ENCODE results near the gene ARL8A. TPM values are rescaled to one million over a fixed set of nuclear protein-coding genes. Genes with fewer than 3 reads are reported as not detected.

The ARL8A gene
- total and polyA plus RNA-seq, 9 donors, result 27.4 to 41.9 (median 38.7) TPM

DNA sequence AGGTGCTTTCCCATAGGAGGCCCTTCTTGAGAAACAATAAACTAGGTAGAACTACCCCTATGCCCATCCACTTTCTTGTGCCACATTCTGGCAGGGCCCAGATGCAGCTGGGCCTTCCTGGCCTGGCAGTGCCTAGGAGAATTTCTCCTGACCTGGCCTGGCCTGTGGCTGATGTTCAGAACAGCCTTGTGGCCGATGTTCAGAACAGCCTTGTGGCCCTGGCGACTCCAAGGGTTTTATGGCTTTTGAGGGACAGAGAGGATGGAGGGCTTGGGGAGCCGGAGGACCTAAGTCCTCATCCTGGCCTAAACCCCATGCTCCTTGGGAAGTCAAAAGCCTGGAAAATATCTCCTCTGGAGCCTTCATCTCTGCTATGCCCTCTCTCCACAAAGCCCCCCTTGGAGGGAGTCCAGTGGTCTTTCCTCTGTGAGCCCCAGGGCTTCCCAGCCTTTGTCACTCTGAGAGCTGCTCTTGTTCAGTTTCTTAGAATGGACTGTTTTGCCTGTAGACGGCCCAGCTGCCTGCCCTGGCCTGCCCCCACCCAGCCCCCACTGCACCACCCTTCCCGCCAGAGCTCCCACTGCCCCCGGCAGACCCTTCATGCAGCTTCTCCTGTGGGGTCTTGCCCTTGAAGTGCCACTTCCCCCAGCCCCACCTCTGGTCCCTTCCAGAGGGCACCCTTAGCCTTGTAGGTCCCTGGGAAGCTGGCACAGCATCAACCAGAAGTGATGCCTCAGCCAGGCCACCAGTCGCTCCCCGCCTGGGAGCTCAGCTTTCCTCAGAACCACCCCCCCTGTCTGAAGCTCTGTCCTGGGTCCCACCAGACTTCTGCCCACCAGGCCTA, 14.9 kb downstream of the ARL8A start:
- Histone ChIP-seq H3K4me3 (ENCODE audit: low read length) (no peak overlapping the region), H3K27ac (ENCODE audit: low read length) (no peak overlapping the region), H3K36me3 (ENCODE audit: control insufficient read depth, insufficient read depth, low read length) (peaks cover 28% of the 10 kb centered on the region), H3K4me1 (ENCODE audit: control insufficient read depth, insufficient read depth, low read length) (peaks cover 22% of the 10 kb centered on the region), H3K9me3 (replicated peaks; ENCODE audit: control insufficient read depth, low read depth, low read length) (no peaks in the 10 kb centered on the region), H3K27me3 (ENCODE audit: control insufficient read depth, insufficient read depth, low read length) (no peaks in the 10 kb centered on the region)
- WGBS (ENCODE audit: insufficient coverage), result 64% methylated on average over 7 of the region's 8 CpGs
- no peak for DNase-seq

DNA sequence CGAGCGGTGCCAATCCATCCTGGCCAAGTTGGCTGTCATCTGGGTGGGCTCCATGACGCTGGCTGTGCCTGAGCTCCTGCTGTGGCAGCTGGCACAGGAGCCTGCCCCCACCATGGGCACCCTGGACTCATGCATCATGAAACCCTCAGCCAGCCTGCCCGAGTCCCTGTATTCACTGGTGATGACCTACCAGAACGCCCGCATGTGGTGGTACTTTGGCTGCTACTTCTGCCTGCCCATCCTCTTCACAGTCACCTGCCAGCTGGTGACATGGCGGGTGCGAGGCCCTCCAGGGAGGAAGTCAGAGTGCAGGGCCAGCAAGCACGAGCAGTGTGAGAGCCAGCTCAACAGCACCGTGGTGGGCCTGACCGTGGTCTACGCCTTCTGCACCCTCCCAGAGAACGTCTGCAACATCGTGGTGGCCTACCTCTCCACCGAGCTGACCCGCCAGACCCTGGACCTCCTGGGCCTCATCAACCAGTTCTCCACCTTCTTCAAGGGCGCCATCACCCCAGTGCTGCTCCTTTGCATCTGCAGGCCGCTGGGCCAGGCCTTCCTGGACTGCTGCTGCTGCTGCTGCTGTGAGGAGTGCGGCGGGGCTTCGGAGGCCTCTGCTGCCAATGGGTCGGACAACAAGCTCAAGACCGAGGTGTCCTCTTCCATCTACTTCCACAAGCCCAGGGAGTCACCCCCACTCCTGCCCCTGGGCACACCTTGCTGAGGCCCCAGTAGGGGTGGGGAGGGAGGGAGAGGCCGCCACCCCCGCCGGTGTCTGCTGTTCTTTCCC, 16.5 kb downstream of the ARL8A start:
- 89% methylated on average over 18 of the region's 26 CpGs for WGBS (ENCODE audit: insufficient coverage)

DNA sequence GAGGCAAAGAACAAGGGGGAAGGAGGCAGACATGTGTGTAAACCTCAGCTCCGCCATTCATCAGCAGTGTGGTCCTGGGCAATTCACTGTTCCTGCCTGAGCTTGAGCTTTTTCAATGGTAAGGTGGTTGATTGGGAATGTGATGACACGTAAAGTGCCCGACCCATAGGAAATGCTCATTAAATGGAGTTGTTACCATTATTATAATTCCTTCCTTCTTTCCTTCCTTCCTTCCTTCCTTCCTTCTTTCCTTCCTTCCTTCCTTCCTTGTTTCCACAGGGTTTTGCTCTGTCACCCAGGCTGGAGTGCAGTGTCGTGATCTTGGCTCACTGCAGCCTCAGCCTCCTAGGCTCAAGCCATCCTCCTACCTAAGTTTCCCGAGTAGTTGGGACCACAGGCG, 17.5 kb downstream of the ARL8A start:
- no peaks in the 10 kb centered on the region for H3K9me3 ChIP-seq (replicated peaks; ENCODE audit: control insufficient read depth, low read depth, low read length)
- H3K36me3 ChIP-seq (ENCODE audit: control insufficient read depth, insufficient read depth, low read length), result peaks cover 4% of the 10 kb centered on the region
- H3K27ac ChIP-seq (ENCODE audit: low read length), result no peak overlapping the region
- 86% methylated on average over 1 of the region's 6 CpGs for WGBS (ENCODE audit: insufficient coverage)
- H3K27me3 ChIP-seq (ENCODE audit: control insufficient read depth, insufficient read depth, low read length), result peaks cover 2% of the 10 kb centered on the region
- H3K4me1 ChIP-seq (ENCODE audit: control insufficient read depth, insufficient read depth, low read length), result peaks cover 16% of the 10 kb centered on the region
- DNase-seq, result no peak
- no peak overlapping the region for H3K4me3 ChIP-seq (ENCODE audit: low read length)

More for the DNA sequence above, 16.5 kb downstream of the ARL8A start:
- Histone ChIP-seq H3K27me3 (ENCODE audit: control insufficient read depth, insufficient read depth, low read length) (peaks cover 2% of the 10 kb centered on the region), H3K4me3 (ENCODE audit: low read length) (no peak overlapping the region), H3K9me3 (replicated peaks; ENCODE audit: control insufficient read depth, low read depth, low read length) (no peaks in the 10 kb centered on the region), H3K4me1 (ENCODE audit: control insufficient read depth, insufficient read depth, low read length) (peaks cover 21% of the 10 kb centered on the region), H3K27ac (ENCODE audit: low read length) (no peak overlapping the region), H3K36me3 (ENCODE audit: control insufficient read depth, insufficient read depth, low read length) (peaks cover 12% of the 10 kb centered on the region)
- DNase-seq, result no peak

DNA sequence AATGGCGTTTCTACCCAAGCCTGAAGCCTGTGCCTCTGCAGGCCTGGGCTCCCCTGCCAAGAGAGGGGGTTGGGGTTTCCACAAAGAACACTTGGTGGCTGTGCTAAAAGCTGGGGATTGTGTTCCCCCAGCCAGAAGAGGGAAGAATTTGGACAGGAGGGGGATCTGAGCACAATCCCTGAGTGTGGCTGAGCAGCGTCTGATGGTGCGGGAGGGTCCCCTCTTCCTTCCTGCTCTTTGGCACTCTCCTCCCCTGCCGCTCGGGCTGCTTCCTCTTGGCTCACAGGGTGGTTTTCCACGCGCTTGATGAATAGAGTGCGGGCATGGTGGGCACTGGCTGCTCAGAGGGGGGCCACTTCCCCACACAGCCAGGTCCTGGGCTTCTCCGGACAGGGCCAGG, 18.1 kb downstream of the ARL8A start:
- peaks cover 13% of the 10 kb centered on the region for H3K4me1 ChIP-seq (ENCODE audit: control insufficient read depth, insufficient read depth, low read length)
- H3K9me3 ChIP-seq (replicated peaks; ENCODE audit: control insufficient read depth, low read depth, low read length), result no peaks in the 10 kb centered on the region
- H3K36me3 ChIP-seq (ENCODE audit: control insufficient read depth, insufficient read depth, low read length), result no peaks in the 10 kb centered on the region
- H3K27me3 ChIP-seq (ENCODE audit: control insufficient read depth, insufficient read depth, low read length), result peaks cover 2% of the 10 kb centered on the region
- H3K4me3 ChIP-seq (ENCODE audit: low read length), result no peak overlapping the region
- no peak overlapping the region for H3K27ac ChIP-seq (ENCODE audit: low read length)
- DNase-seq, result peak; percentile 36
- WGBS (ENCODE audit: insufficient coverage), result 20% methylated on average over 1 of the region's 9 CpGs

DNA sequence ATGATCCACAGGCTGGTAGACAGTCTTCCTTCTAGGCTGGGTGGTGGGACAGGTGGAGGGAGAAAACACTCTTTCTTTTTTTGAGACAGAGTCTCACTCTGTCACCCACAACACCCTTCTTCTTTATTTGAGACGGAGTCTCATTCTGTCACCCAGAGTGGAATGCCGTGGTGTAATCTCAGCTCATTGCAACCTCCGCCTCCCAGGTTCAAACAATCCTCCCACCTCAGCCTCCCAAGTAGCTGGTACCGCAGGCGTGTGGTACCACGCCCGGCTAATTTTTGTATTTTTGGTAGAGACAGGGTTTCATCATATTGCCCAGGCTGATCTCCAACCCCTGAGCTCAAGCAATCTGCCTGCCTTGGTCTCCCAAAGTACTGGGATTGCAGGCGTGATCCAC, 18.9 kb downstream of the ARL8A start:
- no peak overlapping the region for H3K27ac ChIP-seq (ENCODE audit: low read length)
- H3K4me1 ChIP-seq (ENCODE audit: control insufficient read depth, insufficient read depth, low read length), result peaks cover 10% of the 10 kb centered on the region
- no peaks in the 10 kb centered on the region for H3K9me3 ChIP-seq (replicated peaks; ENCODE audit: control insufficient read depth, low read depth, low read length)
- no peak overlapping the region for H3K4me3 ChIP-seq (ENCODE audit: low read length)
- no peak for DNase-seq
- no CpG with 5 or more reads among the region's 8 CpGs for WGBS (ENCODE audit: insufficient coverage)
- no peaks in the 10 kb centered on the region for H3K36me3 ChIP-seq (ENCODE audit: control insufficient read depth, insufficient read depth, low read length)
- peaks cover 2% of the 10 kb centered on the region for H3K27me3 ChIP-seq (ENCODE audit: control insufficient read depth, insufficient read depth, low read length)

DNA sequence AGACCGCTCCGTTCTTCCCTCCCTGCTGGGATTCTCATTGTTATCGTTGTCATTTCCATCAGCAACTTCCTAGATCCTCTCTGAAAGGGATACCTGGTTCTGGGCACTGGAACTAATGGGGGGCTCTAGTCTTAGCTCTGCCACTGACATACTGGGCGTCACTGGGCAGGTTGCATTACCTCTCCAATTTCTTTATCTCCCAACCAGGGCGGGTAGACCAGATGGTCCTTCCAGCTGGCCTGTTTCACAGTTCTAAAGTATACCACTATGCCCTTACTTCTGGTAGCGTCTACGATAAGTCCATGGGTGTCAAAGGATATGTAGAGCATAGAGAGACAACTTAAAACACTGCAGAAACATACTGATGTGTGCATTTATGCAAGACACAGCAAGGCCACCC, 20.4 kb downstream of the ARL8A start:
- Histone ChIP-seq H3K9me3 (replicated peaks; ENCODE audit: control insufficient read depth, low read depth, low read length) (no peaks in the 10 kb centered on the region), H3K4me1 (ENCODE audit: control insufficient read depth, insufficient read depth, low read length) (peaks cover 4% of the 10 kb centered on the region), H3K36me3 (ENCODE audit: control insufficient read depth, insufficient read depth, low read length) (no peaks in the 10 kb centered on the region), H3K27me3 (ENCODE audit: control insufficient read depth, insufficient read depth, low read length) (peaks cover 2% of the 10 kb centered on the region), H3K4me3 (ENCODE audit: low read length) (no peak overlapping the region), H3K27ac (ENCODE audit: low read length) (no peak overlapping the region)
- no CpG with 5 or more reads among the region's 7 CpGs for WGBS (ENCODE audit: insufficient coverage)
- no peak for DNase-seq

DNA sequence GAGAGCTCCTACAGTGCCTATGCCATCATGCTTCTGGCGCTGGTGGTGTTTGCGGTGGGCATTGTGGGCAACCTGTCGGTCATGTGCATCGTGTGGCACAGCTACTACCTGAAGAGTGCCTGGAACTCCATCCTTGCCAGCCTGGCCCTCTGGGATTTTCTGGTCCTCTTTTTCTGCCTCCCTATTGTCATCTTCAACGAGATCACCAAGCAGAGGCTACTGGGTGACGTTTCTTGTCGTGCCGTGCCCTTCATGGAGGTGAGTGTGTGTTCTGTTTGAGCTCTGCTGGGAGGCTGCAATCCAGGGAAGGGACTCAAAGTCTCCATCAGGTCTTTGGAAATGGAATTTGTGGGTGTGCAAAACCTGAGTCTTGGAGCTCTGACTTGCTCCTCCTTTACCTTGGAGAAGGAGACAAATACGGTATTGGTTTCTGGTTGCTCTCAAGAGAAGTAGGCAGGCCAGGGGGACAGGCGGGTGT, 21.2 kb downstream of the ARL8A start:
- Histone ChIP-seq H3K36me3 (ENCODE audit: control insufficient read depth, insufficient read depth, low read length) (no peaks in the 10 kb centered on the region), H3K9me3 (replicated peaks; ENCODE audit: control insufficient read depth, low read depth, low read length) (no peaks in the 10 kb centered on the region), H3K27me3 (ENCODE audit: control insufficient read depth, insufficient read depth, low read length) (peaks cover 2% of the 10 kb centered on the region), H3K27ac (ENCODE audit: low read length) (no peak overlapping the region), H3K4me3 (ENCODE audit: low read length) (no peak overlapping the region), H3K4me1 (ENCODE audit: control insufficient read depth, insufficient read depth, low read length) (peaks cover 4% of the 10 kb centered on the region)
- no peak for DNase-seq
- 90% methylated on average over 9 of the region's 10 CpGs for WGBS (ENCODE audit: insufficient coverage)

DNA sequence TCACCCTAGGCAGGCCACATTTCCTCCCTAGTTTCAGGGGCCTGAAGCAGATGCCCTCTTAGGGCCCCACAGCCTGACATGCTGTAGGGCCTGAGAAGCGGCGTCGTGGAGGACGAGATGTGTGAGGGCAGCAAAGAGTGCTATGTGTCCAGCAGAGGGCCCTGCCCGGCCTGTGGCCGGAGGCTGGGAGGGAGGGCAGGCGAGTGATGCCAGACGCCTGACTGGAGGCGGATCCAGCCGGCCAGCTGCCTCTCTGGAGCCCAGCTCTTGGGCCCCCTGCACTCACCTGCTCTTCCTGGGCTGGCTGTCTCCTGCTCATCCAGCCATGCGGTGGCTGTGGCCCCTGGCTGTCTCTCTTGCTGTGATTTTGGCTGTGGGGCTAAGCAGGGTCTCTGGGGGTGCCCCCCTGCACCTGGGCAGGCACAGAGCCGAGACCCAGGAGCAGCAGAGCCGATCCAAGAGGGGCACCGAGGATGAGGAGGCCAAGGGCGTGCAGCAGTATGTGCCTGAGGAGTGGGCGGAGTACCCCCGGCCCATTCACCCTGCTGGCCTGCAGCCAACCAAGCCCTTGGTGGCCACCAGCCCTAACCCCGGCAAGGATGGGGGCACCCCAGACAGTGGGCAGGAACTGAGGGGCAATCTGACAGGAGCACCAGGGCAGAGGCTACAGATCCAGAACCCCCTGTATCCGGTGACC, 21.8 kb downstream of the ARL8A start, which contains the start of gene GPR37L1:
Gene GPR37L1 (plus strand): TSS at position 279 of the 697 bp plus-strand sequence. CDS start 47 bp downstream, at position 326.
- WGBS (ENCODE audit: insufficient coverage), result 47% methylated on average over 15 of the region's 19 CpGs
- no peaks in the 10 kb centered on the region for H3K9me3 ChIP-seq (replicated peaks; ENCODE audit: control insufficient read depth, low read depth, low read length)
- H3K27me3 ChIP-seq (ENCODE audit: control insufficient read depth, insufficient read depth, low read length), result peaks cover 2% of the 10 kb centered on the region
- peaks cover 4% of the 10 kb centered on the region for H3K4me1 ChIP-seq (ENCODE audit: control insufficient read depth, insufficient read depth, low read length)
- no peak within 1 kb of the TSS for H3K4me3 ChIP-seq (ENCODE audit: low read length)
- no peak within 1 kb of the TSS for H3K27ac ChIP-seq (ENCODE audit: low read length)
- H3K36me3 ChIP-seq (ENCODE audit: control insufficient read depth, insufficient read depth, low read length), result no peaks in the 10 kb centered on the region
- DNase-seq, result peak; percentile 35

DNA sequence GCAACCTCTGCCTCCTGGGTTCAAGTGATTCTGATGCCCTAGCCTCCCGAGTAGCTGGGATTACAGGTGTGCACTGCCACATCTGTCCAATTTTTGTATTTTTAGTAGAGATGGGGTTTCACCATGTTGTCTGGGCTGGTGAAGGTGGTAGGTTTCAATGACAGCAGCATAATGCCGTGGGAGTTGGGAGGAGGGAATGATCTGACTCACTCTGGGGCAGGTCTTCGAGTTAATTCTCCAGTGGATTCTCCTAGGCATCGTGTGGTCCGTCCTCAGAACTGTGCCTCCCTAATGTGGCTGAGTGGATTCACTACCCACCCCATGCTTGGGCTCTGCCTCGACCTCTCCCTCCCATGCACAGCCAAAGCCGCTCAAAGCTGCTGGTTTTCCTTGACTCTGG, 23.5 kb downstream of the ARL8A start:
- H3K36me3 ChIP-seq (ENCODE audit: control insufficient read depth, insufficient read depth, low read length), result no peaks in the 10 kb centered on the region
- no peak for DNase-seq
- peaks cover 4% of the 10 kb centered on the region for H3K4me1 ChIP-seq (ENCODE audit: control insufficient read depth, insufficient read depth, low read length)
- H3K4me3 ChIP-seq (ENCODE audit: low read length), result no peak overlapping the region
- H3K27me3 ChIP-seq (ENCODE audit: control insufficient read depth, insufficient read depth, low read length), result peaks cover 4% of the 10 kb centered on the region
- H3K27ac ChIP-seq (ENCODE audit: low read length), result no peak overlapping the region
- H3K9me3 ChIP-seq (replicated peaks; ENCODE audit: control insufficient read depth, low read depth, low read length), result no peaks in the 10 kb centered on the region
- 49% methylated on average over 5 of the region's 7 CpGs for WGBS (ENCODE audit: insufficient coverage)
